ENCODE measurements around the gene SLC16A5. TPM values are rescaled to one million over a fixed set of nuclear protein-coding genes. Genes with fewer than 3 reads are reported as not detected.
A peak's percentile ranks its signal among the peaks of the same experiment; 100 is the strongest.

The SLC16A5 gene
- total and polyA plus RNA-seq, 10 of the 15 experiments (the other 5 are each of a cell fraction or from before 2014, with no cell fraction given), result 0.03 to 3.1 (median 0.96) TPM

GRCh38 chr17:75048249-75048878 is 39.4 kb upstream of the SLC16A5 start:
- POLR2A ChIA-PET, result interaction anchor here (0.5 to 1.4 kb wide), 9 partner anchors 12 to 202 kb away, joined by 3 to 7 read pairs (median 4); partner anchors contain the start of genes CDR2L and MRPL58
- no TSS peak for BruUV-seq (replicated peaks)
- FAIRE-seq, result no peak

More at GRCh38 chr17:75048249-75048878, 39.4 kb upstream of the SLC16A5 start:
- no peak overlapping the region for H2AFZ ChIP-seq (ENCODE audit: control insufficient read depth, low read depth, low read length)
- H4K20me1 ChIP-seq (ENCODE audit: control insufficient read depth, insufficient read depth), result no peaks in the 10 kb centered on the region
- ATAC-seq (no peak), DNase-seq (ENCODE audit: low read depth, low spot score) (no peak)
- TF ChIP-seq USF1 (IDR thresholded peaks at IDR 0.05; ENCODE audit: borderline replicate concordance, extremely low read length, insufficient read depth, low read depth, low read length) (no peak), KAT2A (conservative IDR thresholded peaks at IDR 0.05; ENCODE audit: control insufficient read depth, low read depth, low read length) (no peak), HCFC1 (IDR thresholded peaks at IDR 0.05; ENCODE audit: low read length) (no peak), FOS (IDR thresholded peaks at IDR 0.05; ENCODE audit: borderline replicate concordance, extremely low read depth, insufficient read length) (no peak), USF2 (IDR thresholded peaks at IDR 0.05; ENCODE audit: borderline replicate concordance, low read depth, low read length) (no peak), PML (IDR thresholded peaks at IDR 0.05; ENCODE audit: low read length) (no peak), RFX5 (IDR thresholded peaks at IDR 0.05; ENCODE audit: low read depth, low read length) (no peak), TARDBP (IDR thresholded peaks at IDR 0.05; ENCODE audit: borderline replicate concordance) (no peak), MTA3 (IDR thresholded peaks at IDR 0.05; ENCODE audit: borderline replicate concordance, low read length) (no peak), TBL1XR1 (IDR thresholded peaks at IDR 0.05; ENCODE audit: low read depth, low read length) (no peak)
- TF ChIP-seq, protein P1, sequence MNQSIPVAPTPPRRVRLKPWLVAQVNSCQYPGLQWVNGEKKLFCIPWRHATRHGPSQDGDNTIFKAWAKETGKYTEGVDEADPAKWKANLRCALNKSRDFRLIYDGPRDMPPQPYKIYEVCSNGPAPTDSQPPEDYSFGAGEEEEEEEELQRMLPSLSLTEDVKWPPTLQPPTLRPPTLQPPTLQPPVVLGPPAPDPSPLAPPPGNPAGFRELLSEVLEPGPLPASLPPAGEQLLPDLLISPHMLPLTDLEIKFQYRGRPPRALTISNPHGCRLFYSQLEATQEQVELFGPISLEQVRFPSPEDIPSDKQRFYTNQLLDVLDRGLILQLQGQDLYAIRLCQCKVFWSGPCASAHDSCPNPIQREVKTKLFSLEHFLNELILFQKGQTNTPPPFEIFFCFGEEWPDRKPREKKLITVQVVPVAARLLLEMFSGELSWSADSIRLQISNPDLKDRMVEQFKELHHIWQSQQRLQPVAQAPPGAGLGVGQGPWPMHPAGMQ (IDR thresholded peaks at IDR 0.05; ENCODE audit: borderline replicate concordance), result no peak
- TF ChIP-seq, protein P2, sequence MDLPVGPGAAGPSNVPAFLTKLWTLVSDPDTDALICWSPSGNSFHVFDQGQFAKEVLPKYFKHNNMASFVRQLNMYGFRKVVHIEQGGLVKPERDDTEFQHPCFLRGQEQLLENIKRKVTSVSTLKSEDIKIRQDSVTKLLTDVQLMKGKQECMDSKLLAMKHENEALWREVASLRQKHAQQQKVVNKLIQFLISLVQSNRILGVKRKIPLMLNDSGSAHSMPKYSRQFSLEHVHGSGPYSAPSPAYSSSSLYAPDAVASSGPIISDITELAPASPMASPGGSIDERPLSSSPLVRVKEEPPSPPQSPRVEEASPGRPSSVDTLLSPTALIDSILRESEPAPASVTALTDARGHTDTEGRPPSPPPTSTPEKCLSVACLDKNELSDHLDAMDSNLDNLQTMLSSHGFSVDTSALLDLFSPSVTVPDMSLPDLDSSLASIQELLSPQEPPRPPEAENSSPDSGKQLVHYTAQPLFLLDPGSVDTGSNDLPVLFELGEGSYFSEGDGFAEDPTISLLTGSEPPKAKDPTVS (IDR thresholded peaks at IDR 0.05; ENCODE audit: low read depth, low read length), result no peak
- TF ChIP-seq, protein P3, sequence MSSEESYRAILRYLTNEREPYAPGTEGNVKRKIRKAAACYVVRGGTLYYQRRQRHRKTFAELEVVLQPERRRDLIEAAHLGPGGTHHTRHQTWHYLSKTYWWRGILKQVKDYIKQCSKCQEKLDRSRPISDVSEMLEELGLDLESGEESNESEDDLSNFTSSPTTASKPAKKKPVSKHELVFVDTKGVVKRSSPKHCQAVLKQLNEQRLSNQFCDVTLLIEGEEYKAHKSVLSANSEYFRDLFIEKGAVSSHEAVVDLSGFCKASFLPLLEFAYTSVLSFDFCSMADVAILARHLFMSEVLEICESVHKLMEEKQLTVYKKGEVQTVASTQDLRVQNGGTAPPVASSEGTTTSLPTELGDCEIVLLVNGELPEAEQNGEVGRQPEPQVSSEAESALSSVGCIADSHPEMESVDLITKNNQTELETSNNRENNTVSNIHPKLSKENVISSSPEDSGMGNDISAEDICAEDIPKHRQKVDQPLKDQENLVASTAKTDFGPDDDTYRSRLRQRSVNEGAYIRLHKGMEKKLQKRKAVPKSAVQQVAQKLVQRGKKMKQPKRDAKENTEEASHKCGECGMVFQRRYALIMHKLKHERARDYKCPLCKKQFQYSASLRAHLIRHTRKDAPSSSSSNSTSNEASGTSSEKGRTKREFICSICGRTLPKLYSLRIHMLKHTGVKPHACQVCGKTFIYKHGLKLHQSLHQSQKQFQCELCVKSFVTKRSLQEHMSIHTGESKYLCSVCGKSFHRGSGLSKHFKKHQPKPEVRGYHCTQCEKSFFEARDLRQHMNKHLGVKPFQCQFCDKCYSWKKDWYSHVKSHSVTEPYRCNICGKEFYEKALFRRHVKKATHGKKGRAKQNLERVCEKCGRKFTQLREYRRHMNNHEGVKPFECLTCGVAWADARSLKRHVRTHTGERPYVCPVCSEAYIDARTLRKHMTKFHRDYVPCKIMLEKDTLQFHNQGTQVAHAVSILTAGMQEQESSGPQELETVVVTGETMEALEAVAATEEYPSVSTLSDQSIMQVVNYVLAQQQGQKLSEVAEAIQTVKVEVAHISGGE (CRISPR knock-in tag; IDR thresholded peaks at IDR 0.05), result no peak
- in situ Hi-C loops (cut with MboI) (no loop called here), intact Hi-C loops (cut with micrococcal nuclease; ENCODE audit: unreplicated experiment) (no loop called here)
- peak overlapping the region; percentile 97 for H3K4me3 ChIP-seq
- RAD21 ChIA-PET (ENCODE audit: unreplicated experiment), result interaction anchor here (0.5 to 4.3 kb wide), 9 partner anchors 11 to 87 kb away, joined by 3 to 22 read pairs (median 5); no protein-coding TSS in a partner anchor
- SMC1A ChIA-PET (ENCODE audit: uncharacterized antibody, unreplicated experiment), result interaction anchor here (0.9 to 2.5 kb wide), 8 partner anchors 8 to 124 kb away, joined by 3 to 11 read pairs (median 6); partner anchors contain the start of gene MRPL58
- H3K27ac ChIP-seq (ENCODE audit: control insufficient read depth, insufficient read depth), result no peak overlapping the region
- CTCF ChIA-PET, result interaction anchor here (0.8 to 2.7 kb wide), 13 partner anchors 9 to 155 kb away, joined by 3 to 16 read pairs (median 5); partner anchors contain the start of gene MRPL58
- peak overlapping the region; percentile 87 for H3K4me2 ChIP-seq (ENCODE audit: control insufficient read depth, insufficient read depth)
- H3K27me3 ChIP-seq (replicated peaks in 1 of 2; ENCODE audit: control insufficient read depth in 2 of 2, insufficient read depth in 2 of 2, low read length in 1 of 2), result no peaks in the 10 kb centered on the region
- H3K4me1 ChIP-seq (ENCODE audit: control insufficient read depth, insufficient read depth, low read length), result peaks cover 3% of the 10 kb centered on the region
- WGBS (ENCODE audit: insufficient coverage, insufficient replicate concordance, low lambda C conversion rate, missing lambda C conversion rate), result 51% methylated on average over 5 of the region's 5 CpGs
- H3K36me3 ChIP-seq (ENCODE audit: control insufficient read depth in 2 of 2, insufficient read depth in 2 of 2, low read length in 1 of 2), result no peaks in the 10 kb centered on the region; a peak in 2 of 4 replicates
- H3K9ac ChIP-seq (ENCODE audit: control insufficient read depth, insufficient read depth, low read length), result no peak overlapping the region; the same call in 1 of the 2 replicates
- no peaks in the 10 kb centered on the region for H3K9me3 ChIP-seq (replicated peaks; ENCODE audit: control insufficient read depth, insufficient read depth, low read length)
- H3K79me2 ChIP-seq (ENCODE audit: control insufficient read depth, insufficient read depth, low read length), result peaks cover 22% of the 10 kb centered on the region
